ENCODE results near the gene DNAJC4. TPM values are rescaled to one million over a fixed set of nuclear protein-coding genes. Genes with fewer than 3 reads are reported as not detected.
"Not testable (repeated sequence)": the region's sequence is repeated elsewhere in the genome, so short reads cannot be mapped to it uniquely, and the experiment has no call there.

DNAJC4 gene
- total RNA-seq, 8 experiments from 2014 or later = 13.2 to 51.7 (median 26.9) TPM

GRCh38 chr11:64244966-64245365, 14.6 kb downstream of the DNAJC4 start:
- peaks cover 13 to 26% of the 10 kb centered on the region in 2 donors for H3K4me1 ChIP-seq (replicated peaks in 1 of 2)
- peak overlapping the region in 1 of 2 donors; percentile 91 for H3K27ac ChIP-seq
- peak overlapping the region in 4 of 5 donors; percentile 52 to 92 (median 79) for H3K4me3 ChIP-seq
- no CpG with 5 or more reads among the region's 6 CpGs for WGBS, 10 experiments
- ATAC-seq (replicated peaks in 6 of 8) = no peak
- in situ Hi-C loops (cut with MboI; ENCODE audit: low pct_unique_long_range_greater_than_20kb in 2 of 9, low sequenced_read_pairs in 9 of 9, unreplicated experiment in 9 of 9) = no loop called here

- Histone ChIP-seq H3K4me3 (peak overlapping the region; percentile 52 to 92 (median 77)), H3K27ac (peak overlapping the region; percentile 90 to 91), H3K4me1 (replicated peaks in 1 of 2) (peaks cover 10 to 25% of the 10 kb centered on the region in 2 donors)
- WGBS, 10 experiments = no CpG with 5 or more reads among the region's 6 CpGs
- in situ Hi-C loops (cut with MboI; ENCODE audit: low pct_unique_long_range_greater_than_20kb in 2 of 9, low sequenced_read_pairs in 9 of 9, unreplicated experiment in 9 of 9) = no loop called here
- no peak for ATAC-seq (replicated peaks in 6 of 8)
These were observed 15.1 kb downstream of the DNAJC4 start for GRCh38 chr11:64245401-64245796.

GRCh38 chr11:64245797-64246620, 15.7 kb downstream of the DNAJC4 start:
- Histone ChIP-seq H3K4me3 (peak overlapping the region; percentile 52 to 92 (median 77)), H3K27ac (peak overlapping the region; percentile 90 to 91), H3K4me1 (replicated peaks in 1 of 2) (peaks cover 14 to 30% of the 10 kb centered on the region in 2 donors)
- peak in 4 of 8 experiments; percentile 0 to 5 (median 2) for ATAC-seq (replicated peaks in 6 of 8)
- 0% methylated on average over 3 to 4 of the region's 46 CpGs; no CpG with 5 or more reads in 8 of the 10 experiments for WGBS, 10 experiments
- in situ Hi-C loops (cut with MboI; ENCODE audit: low pct_unique_long_range_greater_than_20kb in 2 of 9, low sequenced_read_pairs in 9 of 9, unreplicated experiment in 9 of 9) = no loop called here

- peak; percentile 5 to 25 (median 12) for ATAC-seq (replicated peaks in 6 of 8)
- Histone ChIP-seq H3K4me1 (replicated peaks in 1 of 2) (peaks cover 14 to 30% of the 10 kb centered on the region in 2 donors), H3K4me3 (peak overlapping the region; percentile 52 to 92 (median 77)), H3K27ac (peak overlapping the region; percentile 90 to 91)
- no CpG with 5 or more reads among the region's 43 CpGs for WGBS, 10 experiments
- in situ Hi-C loops (cut with MboI; ENCODE audit: low pct_unique_long_range_greater_than_20kb in 2 of 9, low sequenced_read_pairs in 9 of 9, unreplicated experiment in 9 of 9) = not testable (repeated sequence)
These were observed 16.2 kb downstream of the DNAJC4 start for GRCh38 chr11:64246621-64246870.

GRCh38 chr11:64246871-64247728, 16.8 kb downstream of the DNAJC4 start, which contains the start of gene PPP1R14B:
Gene PPP1R14B, minus strand, starts transcription at chr11:64246943. Its CDS starts 270 bp downstream, at chr11:64246673.
- Histone ChIP-seq H3K4me3 (peak within 1 kb of the TSS; percentile 52 to 92 (median 77)), H3K4me1 (replicated peaks in 1 of 2) (peaks cover 17 to 30% of the 10 kb centered on the region in 2 donors), H3K27ac (peak within 1 kb of the TSS; percentile 90 to 91)
- WGBS, 10 experiments = 0 to 4% (median 0%) methylated on average over 2 to 9 of the region's 74 CpGs; no CpG with 5 or more reads in 7 of the 10 experiments
- in situ Hi-C loops (cut with MboI; ENCODE audit: low pct_unique_long_range_greater_than_20kb in 2 of 9, low sequenced_read_pairs in 9 of 9, unreplicated experiment in 9 of 9) = no loop called here
- ATAC-seq (replicated peaks in 6 of 8) = peak; percentile 42 to 74 (median 69)

GRCh38 chr11:64247729-64248531, 17.6 kb downstream of the DNAJC4 start:
- WGBS, 10 experiments = 0 to 77% (median 63%) methylated on average over 2 to 21 of the region's 31 CpGs; no CpG with 5 or more reads in 1 of the 10 experiments
- Histone ChIP-seq H3K4me1 (replicated peaks in 1 of 2) (peaks cover 14 to 29% of the 10 kb centered on the region in 2 donors), H3K4me3 (peak overlapping the region; percentile 52 to 92 (median 77)), H3K27ac (no peak overlapping the region)
- in situ Hi-C loops (cut with MboI; ENCODE audit: low pct_unique_long_range_greater_than_20kb in 2 of 9, low sequenced_read_pairs in 9 of 9, unreplicated experiment in 9 of 9) = no loop called here
- ATAC-seq (replicated peaks in 6 of 8) = peak; percentile 0 to 7 (median 2)

- H3K4me3 ChIP-seq = no peak overlapping the region
- H3K4me1 ChIP-seq (replicated peaks in 1 of 2) = peaks cover 14 to 29% of the 10 kb centered on the region in 2 donors
- no peak for ATAC-seq (replicated peaks in 6 of 8)
- in situ Hi-C loops (cut with MboI; ENCODE audit: low pct_unique_long_range_greater_than_20kb in 2 of 9, low sequenced_read_pairs in 9 of 9, unreplicated experiment in 9 of 9) = no loop called here
- WGBS, 10 experiments = no CpG with 5 or more reads among the region's 7 CpGs
- no peak overlapping the region for H3K27ac ChIP-seq
These were observed 18.2 kb downstream of the DNAJC4 start for GRCh38 chr11:64248578-64248977.

GRCh38 chr11:64249038-64249437, 18.7 kb downstream of the DNAJC4 start:
- in situ Hi-C loops (cut with MboI; ENCODE audit: low pct_unique_long_range_greater_than_20kb in 2 of 9, low sequenced_read_pairs in 9 of 9, unreplicated experiment in 9 of 9) = no loop called here
- no peak overlapping the region for H3K4me3 ChIP-seq
- no peak overlapping the region for H3K27ac ChIP-seq
- ATAC-seq (replicated peaks in 6 of 8) = no peak
- H3K4me1 ChIP-seq (replicated peaks in 1 of 2) = peaks cover 14 to 29% of the 10 kb centered on the region in 2 donors
- WGBS, 10 experiments = 80 to 100% (median 98%) methylated on average over 1 to 3 of the region's 4 CpGs; no CpG with 5 or more reads in 6 of the 10 experiments

- no peak overlapping the region for H3K27ac ChIP-seq
- no peak overlapping the region for H3K4me3 ChIP-seq
- WGBS, 10 experiments = 73 to 100% (median 92%) methylated on average over 1 to 7 of the region's 8 CpGs; no CpG with 5 or more reads in 6 of the 10 experiments
- ATAC-seq (replicated peaks in 6 of 8) = no peak
- peaks cover 14 to 29% of the 10 kb centered on the region in 2 donors for H3K4me1 ChIP-seq (replicated peaks in 1 of 2)
- in situ Hi-C loops (cut with MboI; ENCODE audit: low pct_unique_long_range_greater_than_20kb in 2 of 9, low sequenced_read_pairs in 9 of 9, unreplicated experiment in 9 of 9) = no loop called here
These were observed 19.4 kb downstream of the DNAJC4 start for GRCh38 chr11:64249563-64250414.

GRCh38 chr11:64250415-64251015, 20.2 kb downstream of the DNAJC4 start:
- H3K4me1 ChIP-seq (replicated peaks in 1 of 2) = peaks cover 14 to 26% of the 10 kb centered on the region in 2 donors
- in situ Hi-C loops (cut with MboI; ENCODE audit: low pct_unique_long_range_greater_than_20kb in 2 of 9, low sequenced_read_pairs in 9 of 9, unreplicated experiment in 9 of 9) = no loop called here
- WGBS, 10 experiments = 0 to 7% methylated on average over 3 to 5 of the region's 13 CpGs; no CpG with 5 or more reads in 8 of the 10 experiments
- peak overlapping the region in 1 of 2 donors; percentile 7 for H3K27ac ChIP-seq
- peak overlapping the region; percentile 37 to 61 (median 47) for H3K4me3 ChIP-seq
- peak in 1 of 8 experiments; percentile 0 for ATAC-seq (replicated peaks in 6 of 8)

- Histone ChIP-seq H3K27ac (peak within 1 kb of the TSS in 1 of 2 donors; percentile 7), H3K4me3 (peak within 1 kb of the TSS; percentile 37 to 61 (median 47)), H3K4me1 (replicated peaks in 1 of 2) (peaks cover 14 to 25% of the 10 kb centered on the region in 2 donors)
- WGBS, 10 experiments = 0% methylated on average over 1 of the region's 75 CpGs; no CpG with 5 or more reads in 9 of the 10 experiments
- in situ Hi-C loops (cut with MboI; ENCODE audit: low pct_unique_long_range_greater_than_20kb in 2 of 9, low sequenced_read_pairs in 9 of 9, unreplicated experiment in 9 of 9) = no loop called here
- peak; percentile 21 to 56 (median 42) for ATAC-seq (replicated peaks in 6 of 8)
These were observed 20.8 kb downstream of the DNAJC4 start, which contains the start of gene PLCB3 for GRCh38 chr11:64251016-64251752. Gene PLCB3, plus strand, starts transcription at chr11:64251530. Its CDS starts 120 bp downstream, at chr11:64251650.
